Measurements from ENCODE around the gene GSS. TPM values are rescaled to one million over a fixed set of nuclear protein-coding genes. Genes with fewer than 3 reads are reported as not detected.

GSS gene
- total and polyA plus RNA-seq, 2 of the 8 experiments (the other 6 are each of a cell fraction or from before 2014, with no cell fraction given): 34.6 to 43.2 TPM

- H2BK5ac ChIP-seq (ENCODE audit: low read depth, low read length): no peak overlapping the region
- H3K4me1 ChIP-seq (replicated peaks in 1 of 4; ENCODE audit: control insufficient read depth in 3 of 4, insufficient read depth in 4 of 4, low read length in 3 of 4): no peaks in the 10 kb centered on the region
- no peak overlapping the region for H3K14ac ChIP-seq (ENCODE audit: insufficient read length)
- no peak overlapping the region for H3K4ac ChIP-seq (replicated peaks; ENCODE audit: insufficient read length, low read depth, low read length)
- no peak overlapping the region for H3K27ac ChIP-seq (ENCODE audit: low read depth, low read length)
- H4K8ac ChIP-seq (ENCODE audit: extremely low read depth, insufficient read depth, low read length): no peak overlapping the region
- H3K36me3 ChIP-seq (ENCODE audit: control insufficient read depth in 2 of 4, insufficient read depth in 4 of 4, low read length in 3 of 4): no peaks in the 10 kb centered on the region; a peak in 3 of 8 replicates
- H3K9me3 ChIP-seq (ENCODE audit: insufficient read depth in 2 of 2, low read depth in 1 of 2, low read length in 1 of 2): no peaks in the 10 kb centered on the region
- no peak overlapping the region for H4K5ac ChIP-seq (ENCODE audit: insufficient read length, low read depth, low read length)
- H3K79me1 ChIP-seq (ENCODE audit: low read depth, low read length): no peaks in the 10 kb centered on the region
- no peak overlapping the region for H2AK5ac ChIP-seq (ENCODE audit: low read depth, low read length)
- ChIA-PET POLR2A (ENCODE audit: partially characterized antibody) (interaction anchor here (0.6 kb wide), 1 partner anchor 377 kb away, joined by 3 read pairs; no protein-coding TSS in a partner anchor), CTCF (ENCODE audit: partially characterized antibody) (interaction anchor here (0.6 kb wide), 1 partner anchor 125 kb away, joined by 3 read pairs; no protein-coding TSS in a partner anchor)
- H3K27me3 ChIP-seq (replicated peaks in 1 of 4; ENCODE audit: control insufficient read depth in 3 of 4, extremely low read depth in 1 of 4, insufficient read depth in 3 of 4, low read length in 3 of 4): no peaks in the 10 kb centered on the region
- no peak overlapping the region for H3K18ac ChIP-seq (ENCODE audit: extremely low read depth, low read length)
- H2BK20ac ChIP-seq (ENCODE audit: low read length): no peak overlapping the region
- H3K23ac ChIP-seq (ENCODE audit: insufficient read length): no peak overlapping the region
- TF ChIP-seq RXRA (IDR thresholded peaks at IDR 0.05; ENCODE audit: insufficient read depth, low read depth, low read length) (no peak), RAD21 (IDR thresholded peaks at IDR 0.05 in 1 of 2, conservative IDR thresholded peaks at IDR 0.05 in 1 of 2; ENCODE audit: low read depth in 2 of 2, low read length in 2 of 2) (no peak)
- FAIRE-seq (no peak), DNase-seq (ENCODE audit: low read depth in 1 of 2, low spot score in 2 of 2) (no peak)
- WGBS, 2 experiments (ENCODE audit: extremely low coverage in 1 of 2, insufficient coverage in 1 of 2, insufficient read length in 1 of 2, insufficient replicate concordance in 2 of 2, low coverage in 1 of 2, low lambda C conversion rate in 2 of 2, missing lambda C conversion rate in 1 of 2): 89% methylated on average over 3 of the region's 3 CpGs; no CpG with 5 or more reads in 1 of the 2 experiments
- H3K79me2 ChIP-seq (ENCODE audit: control insufficient read depth in 1 of 2, insufficient read depth in 2 of 2, low read length in 2 of 2): no peaks in the 10 kb centered on the region
- H3K9ac ChIP-seq (replicated peaks in 1 of 4; ENCODE audit: extremely low read depth in 1 of 4, low read depth in 3 of 4, low read length in 3 of 4): no peak overlapping the region
- H3K56ac ChIP-seq (replicated peaks; ENCODE audit: insufficient read length, low read depth, low read length): no peak overlapping the region
- H4K20me1 ChIP-seq (replicated peaks in 1 of 2; ENCODE audit: control insufficient read depth in 1 of 2, insufficient read depth in 2 of 2, low read length in 2 of 2): no peaks in the 10 kb centered on the region
- H2BK12ac ChIP-seq (ENCODE audit: low read depth, low read length): no peak overlapping the region
- no peak overlapping the region for H2BK120ac ChIP-seq (replicated peaks; ENCODE audit: low read depth, low read length)
- H3K4me2 ChIP-seq (ENCODE audit: insufficient read depth in 1 of 2, low read depth in 2 of 2, low read length in 2 of 2): no peak overlapping the region
- no peak overlapping the region for H2BK15ac ChIP-seq (ENCODE audit: low read length)
- H3K4me3 ChIP-seq (ENCODE audit: extremely low read depth in 1 of 4, insufficient read depth in 2 of 4, low read depth in 3 of 4, low read length in 4 of 4): no peak overlapping the region
- H3K23me2 ChIP-seq (ENCODE audit: low read depth, low read length): no peaks in the 10 kb centered on the region
- no peak overlapping the region for H2AFZ ChIP-seq (ENCODE audit: low read length)
- no peak overlapping the region for H4K91ac ChIP-seq (replicated peaks; ENCODE audit: insufficient read length, low read length)
These were observed 69.5 kb downstream of the GSS start for GRCh38 chr20:34886122-34886521.

Data from H1 (cell line).